ENCODE results near the gene PCNT.

- TF ChIP-seq ZBTB8A (tag by site-specific recombination; IDR thresholded peaks at IDR 0.05) (no peak), ZEB2 (tag by site-specific recombination; IDR thresholded peaks at IDR 0.05) (no peak), YY1 (tag by site-specific recombination; IDR thresholded peaks at IDR 0.05) (0 out of 2 replicates have a peak, but pooled peaks have one; percentile 28), ZNF837 (tag by site-specific recombination; IDR thresholded peaks at IDR 0.05) (no peak), ZFP3 (tag by site-specific recombination; IDR thresholded peaks at IDR 0.05; ENCODE audit: low read depth) (no peak)
- TF ChIP-seq, protein P1, sequence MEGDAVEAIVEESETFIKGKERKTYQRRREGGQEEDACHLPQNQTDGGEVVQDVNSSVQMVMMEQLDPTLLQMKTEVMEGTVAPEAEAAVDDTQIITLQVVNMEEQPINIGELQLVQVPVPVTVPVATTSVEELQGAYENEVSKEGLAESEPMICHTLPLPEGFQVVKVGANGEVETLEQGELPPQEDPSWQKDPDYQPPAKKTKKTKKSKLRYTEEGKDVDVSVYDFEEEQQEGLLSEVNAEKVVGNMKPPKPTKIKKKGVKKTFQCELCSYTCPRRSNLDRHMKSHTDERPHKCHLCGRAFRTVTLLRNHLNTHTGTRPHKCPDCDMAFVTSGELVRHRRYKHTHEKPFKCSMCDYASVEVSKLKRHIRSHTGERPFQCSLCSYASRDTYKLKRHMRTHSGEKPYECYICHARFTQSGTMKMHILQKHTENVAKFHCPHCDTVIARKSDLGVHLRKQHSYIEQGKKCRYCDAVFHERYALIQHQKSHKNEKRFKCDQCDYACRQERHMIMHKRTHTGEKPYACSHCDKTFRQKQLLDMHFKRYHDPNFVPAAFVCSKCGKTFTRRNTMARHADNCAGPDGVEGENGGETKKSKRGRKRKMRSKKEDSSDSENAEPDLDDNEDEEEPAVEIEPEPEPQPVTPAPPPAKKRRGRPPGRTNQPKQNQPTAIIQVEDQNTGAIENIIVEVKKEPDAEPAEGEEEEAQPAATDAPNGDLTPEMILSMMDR (tag by site-specific recombination; IDR thresholded peaks at IDR 0.05) = no peak
- TF ChIP-seq, protein P2, sequence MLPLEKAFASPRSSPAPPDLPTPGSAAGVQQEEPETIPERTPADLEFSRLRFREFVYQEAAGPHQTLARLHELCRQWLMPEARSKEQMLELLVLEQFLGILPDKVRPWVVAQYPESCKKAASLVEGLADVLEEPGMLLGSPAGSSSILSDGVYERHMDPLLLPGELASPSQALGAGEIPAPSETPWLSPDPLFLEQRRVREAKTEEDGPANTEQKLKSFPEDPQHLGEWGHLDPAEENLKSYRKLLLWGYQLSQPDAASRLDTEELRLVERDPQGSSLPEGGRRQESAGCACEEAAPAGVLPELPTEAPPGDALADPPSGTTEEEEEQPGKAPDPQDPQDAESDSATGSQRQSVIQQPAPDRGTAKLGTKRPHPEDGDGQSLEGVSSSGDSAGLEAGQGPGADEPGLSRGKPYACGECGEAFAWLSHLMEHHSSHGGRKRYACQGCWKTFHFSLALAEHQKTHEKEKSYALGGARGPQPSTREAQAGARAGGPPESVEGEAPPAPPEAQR (tag by site-specific recombination; IDR thresholded peaks at IDR 0.05) = no peak
Measured at GRCh38 chr21:46323227-46323709, 688 bp upstream of the PCNT start.

Measured in HEK293 (cell line).